ENCODE results near the gene PACSIN1.

- TF ChIP-seq PATZ1 (CRISPR knock-in tag; IDR thresholded peaks at IDR 0.05; ENCODE audit: borderline replicate concordance) (no peak), ZNF8 (CRISPR knock-in tag; IDR thresholded peaks at IDR 0.05) (no peak), ARNTL (CRISPR knock-in tag; IDR thresholded peaks at IDR 0.05; ENCODE audit: borderline replicate concordance, low read depth) (no peak)
Observed at GRCh38 chr6:34556493-34556892, 90.6 kb downstream of the PACSIN1 start.

Data from SK-N-SH treated with all-trans-retinoic acid at 6 μM for 48 hours (cell line).